GM12878 (cell line): ENCODE data around the gene CREB5. TPM values are rescaled to one million over a fixed set of nuclear protein-coding genes. Genes with fewer than 3 reads are reported as not detected.
A peak's percentile ranks its signal among the peaks of the same experiment; 100 is the strongest.

Source experiments
- ATAC-seq: fragments of 200-7000 bp; cut with Tn5 transposase; 3 replicates; pipeline ENCODE4 v1.9.1; 2020; ENCODE audit warnings: mild to moderate bottlenecking, moderate library complexity
- BruUV-seq: library from RNA; stranded (reverse); fragments of 400-500 nt; replicated peaks from 2 replicates; lab custom pipeline; 2021; lab: Mats Ljungman, UMichigan
- CTCF ChIA-PET: fragments of 300-600 bp; sonication (Branson Sonifier 250); formaldehyde crosslinking; extraction: SDS; loops from one replicate; lab custom pipeline; 2021; ENCODE audit warnings: inconsistent platforms; lab: Yijun Ruan, JAX
- POLR2A ChIA-PET: fragments of 350-600 bp; formaldehyde crosslinking; extraction: SDS; loops from one replicate; lab custom pipeline; 2021; ENCODE audit warnings: inconsistent platforms; lab: Charles Lee
- RAD21 ChIA-PET: fragments of 300-600 bp; sonication (Branson Sonifier 250); formaldehyde crosslinking; loops from one replicate; lab custom pipeline; 2023; ENCODE audit warnings: antibody characterized with exemption; ENCODE audit not compliant: unreplicated experiment; lab: Charles Lee
- SMC1A ChIA-PET: fragments of 300-600 bp; sonication (Branson Sonifier 250); formaldehyde crosslinking; loops from one replicate; lab custom pipeline; 2023; ENCODE audit not compliant: unreplicated experiment, uncharacterized antibody; lab: Charles Lee
- DNase-seq: peaks from one replicate; pipeline ENCODE4 v3.0.0-alpha.2; 2011; ENCODE audit warnings: low read depth, low spot score
- FAIRE-seq: peaks from 3 replicates; lab custom pipeline; 2011; peaks lifted over from hg19 to GRCh38; lab: Jason Lieb, UNC
- H2AFZ ChIP-seq: 2 replicates; pipeline ENCODE4 v1.6.0; 2011; ENCODE audit warnings: low read depth, low read length, control low read depth; ENCODE audit not compliant: control insufficient read depth
- H3K27ac ChIP-seq: 2 replicates; pipeline ENCODE4 v1.5.1; 2011; ENCODE audit warnings: control low read depth; ENCODE audit not compliant: control insufficient read depth, insufficient read depth
- H3K27me3 ChIP-seq, 2 experiments: replicated peaks in 1 of 2; 2 replicates each; pipeline versions ENCODE4 v1.6.0 to v1.6.1; 2011; ENCODE audit warnings: low read length in 1 of 2; ENCODE audit not compliant: control insufficient read depth in 2 of 2, insufficient read depth in 2 of 2
- H3K36me3 ChIP-seq, 2 experiments: 2 replicates each; pipeline ENCODE4 v1.5.1; 2011; ENCODE audit warnings: low read length in 1 of 2; ENCODE audit not compliant: control insufficient read depth in 2 of 2, insufficient read depth in 2 of 2
- H3K4me1 ChIP-seq: 2 replicates; pipeline ENCODE4 v1.6.1; 2011; ENCODE audit warnings: mild to moderate bottlenecking, low read length, moderate library complexity, mixed read lengths; ENCODE audit not compliant: control insufficient read depth, insufficient read depth
- H3K4me2 ChIP-seq: 2 replicates; pipeline ENCODE4 v1.6.0; 2011; ENCODE audit warnings: control low read depth; ENCODE audit not compliant: control insufficient read depth, insufficient read depth
- H3K4me3 ChIP-seq: fragments of 200-600 bp; sonication (generic); 2 replicates; pipeline ENCODE4 v1.5.1; 2016
- H3K79me2 ChIP-seq: 2 replicates; pipeline ENCODE4 v1.6.0; 2011; ENCODE audit warnings: low read length; ENCODE audit not compliant: control insufficient read depth, insufficient read depth
- H3K9ac ChIP-seq: 2 replicates; pipeline ENCODE4 v1.8.0; 2011; ENCODE audit warnings: low read length, control low read depth, mixed read lengths; ENCODE audit not compliant: control insufficient read depth, insufficient read depth
- H3K9me3 ChIP-seq: replicated peaks from 3 replicates; pipeline ENCODE4 v1.5.1; 2011; ENCODE audit warnings: mild to moderate bottlenecking, low read length; ENCODE audit not compliant: control insufficient read depth, insufficient read depth
- H4K20me1 ChIP-seq: 2 replicates; pipeline ENCODE4 v1.6.0; 2011; ENCODE audit not compliant: control insufficient read depth, insufficient read depth
- GABPA ChIP-seq: IDR thresholded peaks from 2 replicates; pipeline ENCODE4 v1.6.1; 2014; ENCODE audit warnings: antibody characterized with exemption, low read depth, mild to moderate bottlenecking, inconsistent platforms
- SP1 ChIP-seq: IDR thresholded peaks from one replicate; pipeline ENCODE4 v1.6.1; 2011; ENCODE audit warnings: low read depth, low read length
- WGBS: methylation state at CpG from one replicate; pipeline ENCODE4 v1.1.6; 2016; ENCODE audit warnings: low lambda C conversion rate; ENCODE audit not compliant: insufficient replicate concordance, insufficient coverage; ENCODE audit errors: missing lambda C conversion rate; 5-methylcytosine and 5-hydroxymethylcytosine counted together
- in situ Hi-C: fragments of 300-500 bp; cut with MboI; formaldehyde crosslinking; loops from 9 replicates; pipeline ENCODE4 v1.14.3; 2018; ENCODE audit warnings: mixed read lengths
- intact Hi-C: fragments of 100-400 bp; cut with micrococcal nuclease; formaldehyde crosslinking; loops from one replicate; pipeline ENCODE4 v1.14.2; 2022; ENCODE audit not compliant: unreplicated experiment
- polyA plus RNA-seq, 11 experiments: library from polyadenylated mRNA; depleted of rRNA in 4 of 11; unstranded in 6 of 11; stranded (reverse) in 5 of 11; fragments of >200 nt; fragmentation: Nextera tagmentation in 4 of 11; fragmentation: Illumina TruSeq in 1 of 11; extraction: Ambion mirVana in 4 of 11; extraction: Trizol in 1 of 11; gene quantifications; 1 replicate in 1 of 11; 2 replicates in 10 of 11; pipeline versions ENCODE4 v1.2.1 to v1.2.3, GENCODE V29; 2011 to 2016; ENCODE audit warnings: inconsistent platforms in 2 of 11, missing spikeins in 2 of 11, low read depth in 1 of 11
- total RNA-seq, 4 experiments: library from RNA; depleted of rRNA in 3 of 4; stranded (reverse); fragments of >200 nt in 3 of 4; fragmentation: Illumina TruSeq in 1 of 4; extraction: Trizol in 1 of 4; gene quantifications; 2 replicates each; pipeline versions ENCODE4 v1.2.1 to v1.2.3, GENCODE V29; 2013 to 2021
- TF ChIP-seq, protein P1 (sequence below): fragments of 150-350 bp; IDR thresholded peaks from 2 replicates; pipeline ENCODE4 v1.6.1; 2014; ENCODE audit warnings: mild to moderate bottlenecking, low read depth, low read length
- TF ChIP-seq, protein P2 (sequence below): fragments of 450-650 bp; formaldehyde crosslinking; IDR thresholded peaks from 2 replicates; pipeline ENCODE4 v1.5.0; 2022; ENCODE audit warnings: mild to moderate bottlenecking, missing genetic modification characterization
- TF ChIP-seq, protein P3 (sequence below): fragments of 450-650 bp; IDR thresholded peaks from 2 replicates; pipeline ENCODE4 v1.6.1; 2017; ENCODE audit warnings: mild to moderate bottlenecking, low read depth, inconsistent platforms; ENCODE audit not compliant: poor library complexity, severe bottlenecking
- TF ChIP-seq, protein P4 (sequence below): IDR thresholded peaks from 2 replicates; pipeline ENCODE4 v1.6.1; 2012; ENCODE audit warnings: low read depth, low read length, improper control_type of control experiment
- TF ChIP-seq, protein P5 (sequence below): fragments of 450-650 bp; conservative IDR thresholded peaks from 2 replicates; pipeline ENCODE4 v1.6.1; 2017; ENCODE audit warnings: mild to moderate bottlenecking, moderate library complexity

The CREB5 gene
- total and polyA plus RNA-seq, 10 of the 15 experiments (the other 5 are each of a cell fraction or from before 2014, with no cell fraction given): 12.9 to 74.1 (median 53.0) TPM

DNA sequence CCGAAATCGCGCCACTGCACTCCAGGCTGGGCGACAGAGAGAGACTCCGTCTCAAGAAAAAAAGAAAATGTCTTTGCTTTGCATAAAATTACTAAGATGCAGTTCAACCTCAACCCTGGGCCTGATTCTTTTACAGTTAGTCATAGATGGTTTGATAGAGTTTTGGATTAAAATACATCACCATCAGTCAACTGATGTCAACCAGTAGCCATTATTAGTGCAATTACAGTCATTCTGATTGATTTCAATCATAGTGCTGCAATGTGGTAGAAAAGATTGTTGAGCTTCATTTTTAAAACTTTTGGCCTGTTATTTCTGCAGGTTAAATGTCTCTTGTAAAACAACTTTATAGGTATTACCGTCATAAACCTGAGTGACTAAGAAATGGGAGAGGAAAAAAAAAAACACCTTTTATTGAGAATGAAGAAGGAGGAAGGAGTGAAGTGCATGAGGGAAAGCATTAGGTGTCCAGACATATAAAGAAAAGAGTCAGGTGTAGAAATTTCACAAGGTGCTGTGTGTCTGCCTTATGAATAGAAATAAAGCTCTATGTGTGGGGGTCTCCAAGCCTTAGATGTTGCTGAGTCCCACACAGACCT, 395.2 kb downstream of the CREB5 start (continued):
- TF ChIP-seq, protein P1, sequence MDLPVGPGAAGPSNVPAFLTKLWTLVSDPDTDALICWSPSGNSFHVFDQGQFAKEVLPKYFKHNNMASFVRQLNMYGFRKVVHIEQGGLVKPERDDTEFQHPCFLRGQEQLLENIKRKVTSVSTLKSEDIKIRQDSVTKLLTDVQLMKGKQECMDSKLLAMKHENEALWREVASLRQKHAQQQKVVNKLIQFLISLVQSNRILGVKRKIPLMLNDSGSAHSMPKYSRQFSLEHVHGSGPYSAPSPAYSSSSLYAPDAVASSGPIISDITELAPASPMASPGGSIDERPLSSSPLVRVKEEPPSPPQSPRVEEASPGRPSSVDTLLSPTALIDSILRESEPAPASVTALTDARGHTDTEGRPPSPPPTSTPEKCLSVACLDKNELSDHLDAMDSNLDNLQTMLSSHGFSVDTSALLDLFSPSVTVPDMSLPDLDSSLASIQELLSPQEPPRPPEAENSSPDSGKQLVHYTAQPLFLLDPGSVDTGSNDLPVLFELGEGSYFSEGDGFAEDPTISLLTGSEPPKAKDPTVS: no peak
- TF ChIP-seq, protein P2, sequence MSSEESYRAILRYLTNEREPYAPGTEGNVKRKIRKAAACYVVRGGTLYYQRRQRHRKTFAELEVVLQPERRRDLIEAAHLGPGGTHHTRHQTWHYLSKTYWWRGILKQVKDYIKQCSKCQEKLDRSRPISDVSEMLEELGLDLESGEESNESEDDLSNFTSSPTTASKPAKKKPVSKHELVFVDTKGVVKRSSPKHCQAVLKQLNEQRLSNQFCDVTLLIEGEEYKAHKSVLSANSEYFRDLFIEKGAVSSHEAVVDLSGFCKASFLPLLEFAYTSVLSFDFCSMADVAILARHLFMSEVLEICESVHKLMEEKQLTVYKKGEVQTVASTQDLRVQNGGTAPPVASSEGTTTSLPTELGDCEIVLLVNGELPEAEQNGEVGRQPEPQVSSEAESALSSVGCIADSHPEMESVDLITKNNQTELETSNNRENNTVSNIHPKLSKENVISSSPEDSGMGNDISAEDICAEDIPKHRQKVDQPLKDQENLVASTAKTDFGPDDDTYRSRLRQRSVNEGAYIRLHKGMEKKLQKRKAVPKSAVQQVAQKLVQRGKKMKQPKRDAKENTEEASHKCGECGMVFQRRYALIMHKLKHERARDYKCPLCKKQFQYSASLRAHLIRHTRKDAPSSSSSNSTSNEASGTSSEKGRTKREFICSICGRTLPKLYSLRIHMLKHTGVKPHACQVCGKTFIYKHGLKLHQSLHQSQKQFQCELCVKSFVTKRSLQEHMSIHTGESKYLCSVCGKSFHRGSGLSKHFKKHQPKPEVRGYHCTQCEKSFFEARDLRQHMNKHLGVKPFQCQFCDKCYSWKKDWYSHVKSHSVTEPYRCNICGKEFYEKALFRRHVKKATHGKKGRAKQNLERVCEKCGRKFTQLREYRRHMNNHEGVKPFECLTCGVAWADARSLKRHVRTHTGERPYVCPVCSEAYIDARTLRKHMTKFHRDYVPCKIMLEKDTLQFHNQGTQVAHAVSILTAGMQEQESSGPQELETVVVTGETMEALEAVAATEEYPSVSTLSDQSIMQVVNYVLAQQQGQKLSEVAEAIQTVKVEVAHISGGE: no peak
- TF ChIP-seq SP1: no peak
- no peak for TF ChIP-seq GABPA
- TF ChIP-seq, all 136 proteins: peak for 0

DNA sequence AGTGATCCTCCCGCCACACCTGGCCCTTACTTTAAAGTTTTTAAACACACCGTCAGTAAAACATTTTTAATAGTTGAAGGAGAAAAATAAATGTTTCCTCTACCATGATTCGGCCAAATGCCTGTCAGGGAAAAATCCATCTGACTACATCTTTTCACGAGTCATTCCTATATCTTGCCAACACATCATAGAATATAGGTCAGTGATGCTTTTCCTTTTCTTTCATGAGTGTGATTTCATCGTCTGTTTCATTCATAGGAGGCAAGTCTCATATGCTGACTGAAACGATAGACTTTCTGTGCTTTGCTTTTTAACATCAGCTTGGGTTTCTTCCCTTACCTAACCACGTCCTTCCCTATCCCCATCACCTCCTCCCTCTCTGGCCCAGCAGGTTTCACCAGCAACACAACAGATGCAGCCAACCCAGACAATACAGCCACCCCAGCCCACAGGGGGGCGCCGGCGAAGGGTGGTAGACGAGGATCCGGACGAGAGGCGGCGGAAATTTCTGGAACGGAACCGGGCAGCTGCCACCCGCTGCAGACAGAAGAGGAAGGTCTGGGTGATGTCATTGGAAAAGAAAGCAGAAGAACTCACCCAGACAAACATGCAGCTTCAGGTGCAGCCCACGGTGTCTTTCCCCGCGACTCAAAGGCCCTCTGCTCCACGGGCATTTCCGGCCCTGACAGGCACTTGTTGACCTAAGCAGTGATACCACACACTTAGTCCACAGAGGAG, 396.6 kb downstream of the CREB5 start:
- H3K36me3 ChIP-seq: peaks cover 0 to 12% of the 10 kb centered on the region in 2 experiments; a peak in 2 of 4 replicates
- in situ Hi-C loops (no loop called here), intact Hi-C loops (no loop called here)
- no peaks in the 10 kb centered on the region for H3K9me3 ChIP-seq
- peaks cover 28% of the 10 kb centered on the region for H3K4me1 ChIP-seq
- H3K27me3 ChIP-seq: no peaks in the 10 kb centered on the region
- CTCF ChIA-PET: interaction anchor here (1.1 kb wide), 1 partner anchor 17 kb away, joined by 3 read pairs; no protein-coding TSS in a partner anchor
- RAD21 ChIA-PET: interaction anchor here (0.6 kb wide), 1 partner anchor 591 kb away, joined by 3 read pairs; no protein-coding TSS in a partner anchor
- no TSS peak for BruUV-seq
- H3K4me2 ChIP-seq: no peak overlapping the region
- H2AFZ ChIP-seq: no peak overlapping the region
- no peak overlapping the region for H3K27ac ChIP-seq
- peak; percentile 30; the same call in 2 of the 3 replicates for ATAC-seq
- FAIRE-seq: no peak
- SMC1A ChIA-PET: interaction anchor here (1.6 kb wide), 1 partner anchor 18 kb away, joined by 4 read pairs; no protein-coding TSS in a partner anchor
- POLR2A ChIA-PET: no interaction called here
- no peak overlapping the region for H3K9ac ChIP-seq
- no peaks in the 10 kb centered on the region for H3K79me2 ChIP-seq
- H3K4me3 ChIP-seq: no peak overlapping the region
- WGBS: 74% methylated on average over 23 of the region's 23 CpGs
- H4K20me1 ChIP-seq: no peaks in the 10 kb centered on the region
- no peak for DNase-seq
- TF ChIP-seq, protein P3, sequence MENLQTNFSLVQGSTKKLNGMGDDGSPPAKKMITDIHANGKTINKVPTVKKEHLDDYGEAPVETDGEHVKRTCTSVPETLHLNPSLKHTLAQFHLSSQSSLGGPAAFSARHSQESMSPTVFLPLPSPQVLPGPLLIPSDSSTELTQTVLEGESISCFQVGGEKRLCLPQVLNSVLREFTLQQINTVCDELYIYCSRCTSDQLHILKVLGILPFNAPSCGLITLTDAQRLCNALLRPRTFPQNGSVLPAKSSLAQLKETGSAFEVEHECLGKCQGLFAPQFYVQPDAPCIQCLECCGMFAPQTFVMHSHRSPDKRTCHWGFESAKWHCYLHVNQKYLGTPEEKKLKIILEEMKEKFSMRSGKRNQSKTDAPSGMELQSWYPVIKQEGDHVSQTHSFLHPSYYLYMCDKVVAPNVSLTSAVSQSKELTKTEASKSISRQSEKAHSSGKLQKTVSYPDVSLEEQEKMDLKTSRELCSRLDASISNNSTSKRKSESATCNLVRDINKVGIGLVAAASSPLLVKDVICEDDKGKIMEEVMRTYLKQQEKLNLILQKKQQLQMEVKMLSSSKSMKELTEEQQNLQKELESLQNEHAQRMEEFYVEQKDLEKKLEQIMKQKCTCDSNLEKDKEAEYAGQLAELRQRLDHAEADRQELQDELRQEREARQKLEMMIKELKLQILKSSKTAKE: no peak
- TF ChIP-seq, protein P4, sequence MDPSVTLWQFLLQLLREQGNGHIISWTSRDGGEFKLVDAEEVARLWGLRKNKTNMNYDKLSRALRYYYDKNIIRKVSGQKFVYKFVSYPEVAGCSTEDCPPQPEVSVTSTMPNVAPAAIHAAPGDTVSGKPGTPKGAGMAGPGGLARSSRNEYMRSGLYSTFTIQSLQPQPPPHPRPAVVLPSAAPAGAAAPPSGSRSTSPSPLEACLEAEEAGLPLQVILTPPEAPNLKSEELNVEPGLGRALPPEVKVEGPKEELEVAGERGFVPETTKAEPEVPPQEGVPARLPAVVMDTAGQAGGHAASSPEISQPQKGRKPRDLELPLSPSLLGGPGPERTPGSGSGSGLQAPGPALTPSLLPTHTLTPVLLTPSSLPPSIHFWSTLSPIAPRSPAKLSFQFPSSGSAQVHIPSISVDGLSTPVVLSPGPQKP: no peak
- TF ChIP-seq, protein P5, sequence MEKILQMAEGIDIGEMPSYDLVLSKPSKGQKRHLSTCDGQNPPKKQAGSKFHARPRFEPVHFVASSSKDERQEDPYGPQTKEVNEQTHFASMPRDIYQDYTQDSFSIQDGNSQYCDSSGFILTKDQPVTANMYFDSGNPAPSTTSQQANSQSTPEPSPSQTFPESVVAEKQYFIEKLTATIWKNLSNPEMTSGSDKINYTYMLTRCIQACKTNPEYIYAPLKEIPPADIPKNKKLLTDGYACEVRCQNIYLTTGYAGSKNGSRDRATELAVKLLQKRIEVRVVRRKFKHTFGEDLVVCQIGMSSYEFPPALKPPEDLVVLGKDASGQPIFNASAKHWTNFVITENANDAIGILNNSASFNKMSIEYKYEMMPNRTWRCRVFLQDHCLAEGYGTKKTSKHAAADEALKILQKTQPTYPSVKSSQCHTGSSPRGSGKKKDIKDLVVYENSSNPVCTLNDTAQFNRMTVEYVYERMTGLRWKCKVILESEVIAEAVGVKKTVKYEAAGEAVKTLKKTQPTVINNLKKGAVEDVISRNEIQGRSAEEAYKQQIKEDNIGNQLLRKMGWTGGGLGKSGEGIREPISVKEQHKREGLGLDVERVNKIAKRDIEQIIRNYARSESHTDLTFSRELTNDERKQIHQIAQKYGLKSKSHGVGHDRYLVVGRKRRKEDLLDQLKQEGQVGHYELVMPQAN: no peak
